Measurements from ENCODE around the gene VTA1. TPM values are rescaled to one million over a fixed set of nuclear protein-coding genes. Genes with fewer than 3 reads are reported as not detected.

VTA1 gene
- total and polyA plus RNA-seq, 7 experiments from 2014 or later = 13.6 to 97.2 (median 37.2) TPM

GRCh38 chr6:142178129-142178528 is 31.1 kb downstream of the VTA1 start:
- intact Hi-C loops (cut with micrococcal nuclease) = no loop called here
- H3K4me3 ChIP-seq (ENCODE audit: low read length) = no peak overlapping the region
- H3K9me3 ChIP-seq (ENCODE audit: control insufficient read depth in 2 of 3, low read length in 3 of 3) = peaks cover 0 to 9% (median 0%) of the 10 kb centered on the region in 3 experiments
- DNase-seq (no peak), ATAC-seq (no peak)
- CTCF ChIA-PET = interaction anchor here (0.8 kb wide), 1 partner anchor 495 kb away, joined by 3 read pairs; no protein-coding TSS in a partner anchor
- Mint-ChIP-seq H3K27me3 (no peaks in the 10 kb centered on the region), H3K9me3 (peaks cover 3 to 24% (median 14%) of the 10 kb centered on the region in 11 donors), H3K36me3 (peaks cover 21 to 83% (median 69%) of the 10 kb centered on the region in 5 donors), H3K4me1 (peaks cover 5 to 23% (median 17%) of the 10 kb centered on the region in 7 donors), H3K27ac (no peak overlapping the region), H3K4me3 (no peak overlapping the region)
- H3K4me1 ChIP-seq (ENCODE audit: control insufficient read depth in 2 of 2, insufficient read depth in 2 of 2, low read length in 2 of 2) = no peaks in the 10 kb centered on the region
- no peak overlapping the region for H3K27ac ChIP-seq (ENCODE audit: low read depth, low read length)
- POLR2A ChIA-PET = interaction anchor here (0.8 kb wide), 1 partner anchor 1601 kb away, joined by 3 read pairs; no protein-coding TSS in a partner anchor
- peaks cover 5 to 46% (median 14%) of the 10 kb centered on the region in 3 experiments for H3K36me3 ChIP-seq (ENCODE audit: control insufficient read depth in 2 of 3, insufficient read depth in 3 of 3, low read length in 3 of 3)
- H3K27me3 ChIP-seq (ENCODE audit: control insufficient read depth in 2 of 2, insufficient read depth in 2 of 2, low read length in 2 of 2) = no peaks in the 10 kb centered on the region

- CTCF ChIA-PET = no interaction called here
- H3K27me3 Mint-ChIP-seq = no peaks in the 10 kb centered on the region
- H3K9me3 Mint-ChIP-seq = peaks cover 3 to 13% (median 10%) of the 10 kb centered on the region in 11 donors
- Histone ChIP-seq H3K4me1 (ENCODE audit: control insufficient read depth in 2 of 2, insufficient read depth in 2 of 2, low read length in 2 of 2) (no peaks in the 10 kb centered on the region), H3K36me3 (ENCODE audit: control insufficient read depth in 2 of 3, insufficient read depth in 3 of 3, low read length in 3 of 3) (peaks cover 0 to 13% (median 10%) of the 10 kb centered on the region in 3 experiments), H3K27me3 (ENCODE audit: control insufficient read depth in 2 of 2, insufficient read depth in 2 of 2, low read length in 2 of 2) (no peaks in the 10 kb centered on the region), H3K4me3 (ENCODE audit: low read length) (no peak overlapping the region), H3K9me3 (ENCODE audit: control insufficient read depth in 2 of 3, low read length in 3 of 3) (peaks cover 0 to 9% (median 0%) of the 10 kb centered on the region in 3 experiments), H3K27ac (ENCODE audit: low read depth, low read length) (no peak overlapping the region)
- intact Hi-C loops (cut with micrococcal nuclease) = loop anchor here in 1 of 2 donors (2.0 kb wide), 1 partner anchor 17 kb away; no protein-coding TSS in a partner anchor
- H3K4me3 Mint-ChIP-seq = no peak overlapping the region
- H3K36me3 Mint-ChIP-seq = peaks cover 13 to 50% (median 32%) of the 10 kb centered on the region in 5 donors
- ATAC-seq = no peak
- POLR2A ChIA-PET = no interaction called here
- H3K27ac Mint-ChIP-seq = peak overlapping the region in 2 of 9 donors; percentile 0 to 15
- no peak for DNase-seq
- H3K4me1 Mint-ChIP-seq = peaks cover 5 to 41% (median 26%) of the 10 kb centered on the region in 7 donors
Measured at GRCh38 chr6:142182004-142182403, 34.9 kb downstream of the VTA1 start.

GRCh38 chr6:142183351-142183750 is 36.3 kb downstream of the VTA1 start:
- DNase-seq (no peak), ATAC-seq (no peak)
- POLR2A ChIA-PET = no interaction called here
- H3K36me3 Mint-ChIP-seq = peaks cover 3 to 36% (median 18%) of the 10 kb centered on the region in 5 donors
- Histone ChIP-seq H3K4me1 (ENCODE audit: control insufficient read depth in 2 of 2, insufficient read depth in 2 of 2, low read length in 2 of 2) (no peaks in the 10 kb centered on the region), H3K36me3 (ENCODE audit: control insufficient read depth in 2 of 3, insufficient read depth in 3 of 3, low read length in 3 of 3) (no peaks in the 10 kb centered on the region), H3K27me3 (ENCODE audit: control insufficient read depth in 2 of 2, insufficient read depth in 2 of 2, low read length in 2 of 2) (no peaks in the 10 kb centered on the region), H3K27ac (ENCODE audit: low read depth, low read length) (no peak overlapping the region), H3K4me3 (ENCODE audit: low read length) (no peak overlapping the region), H3K9me3 (ENCODE audit: control insufficient read depth in 2 of 3, low read length in 3 of 3) (peaks cover 0 to 3% (median 0%) of the 10 kb centered on the region in 3 experiments)
- intact Hi-C loops (cut with micrococcal nuclease) = loop anchor here in 1 of 2 donors (2.0 kb wide), 1 partner anchor 19 kb away; no protein-coding TSS in a partner anchor
- H3K4me1 Mint-ChIP-seq = peaks cover 5 to 47% (median 31%) of the 10 kb centered on the region in 7 donors
- no peaks in the 10 kb centered on the region for H3K27me3 Mint-ChIP-seq
- peaks cover 0 to under 1% (median 0%) of the 10 kb centered on the region in 11 donors for H3K9me3 Mint-ChIP-seq
- H3K27ac Mint-ChIP-seq = no peak overlapping the region
- CTCF ChIA-PET = no interaction called here
- no peak overlapping the region for H3K4me3 Mint-ChIP-seq

- peak overlapping the region in 3 of 9 donors; percentile 3 to 26 (median 13) for H3K27ac Mint-ChIP-seq
- intact Hi-C loops (cut with micrococcal nuclease) = no loop called here
- POLR2A ChIA-PET = no interaction called here
Measured at GRCh38 chr6:142184307-142184706, 37.2 kb downstream of the VTA1 start.

GRCh38 chr6:142185641-142186040 is 38.6 kb downstream of the VTA1 start:
- ATAC-seq (no peak), DNase-seq (no peak)
- H3K9me3 Mint-ChIP-seq = no peaks in the 10 kb centered on the region
- H3K27ac Mint-ChIP-seq = peak overlapping the region in 2 of 9 donors; percentile 0 to 18
- H3K27me3 Mint-ChIP-seq = no peaks in the 10 kb centered on the region
- H3K4me3 ChIP-seq (ENCODE audit: low read length) = no peak overlapping the region
- H3K36me3 ChIP-seq (ENCODE audit: control insufficient read depth in 2 of 3, insufficient read depth in 3 of 3, low read length in 3 of 3) = no peaks in the 10 kb centered on the region
- H3K36me3 Mint-ChIP-seq = peaks cover under 1 to 36% (median 20%) of the 10 kb centered on the region in 5 donors
- CTCF ChIA-PET = interaction anchor here (0.7 kb wide), 1 partner anchor 8 kb away, joined by 3 read pairs; no protein-coding TSS in a partner anchor
- no peaks in the 10 kb centered on the region for H3K27me3 ChIP-seq (ENCODE audit: control insufficient read depth in 2 of 2, insufficient read depth in 2 of 2, low read length in 2 of 2)
- H3K4me1 ChIP-seq (ENCODE audit: control insufficient read depth in 2 of 2, insufficient read depth in 2 of 2, low read length in 2 of 2) = no peaks in the 10 kb centered on the region
- H3K9me3 ChIP-seq (ENCODE audit: control insufficient read depth in 2 of 3, low read length in 3 of 3) = no peaks in the 10 kb centered on the region
- H3K27ac ChIP-seq (ENCODE audit: low read depth, low read length) = no peak overlapping the region
- intact Hi-C loops (cut with micrococcal nuclease) = loop anchor here in 1 of 2 donors (2.0 kb wide), 1 partner anchor 17 kb away; no protein-coding TSS in a partner anchor
- POLR2A ChIA-PET = no interaction called here
- H3K4me1 Mint-ChIP-seq = peaks cover 5 to 50% (median 28%) of the 10 kb centered on the region in 7 donors
- H3K4me3 Mint-ChIP-seq = no peak overlapping the region

More at GRCh38 chr6:142184307-142184706, 37.2 kb downstream of the VTA1 start:
- DNase-seq (no peak), ATAC-seq (no peak)
- CTCF ChIA-PET = no interaction called here
- Mint-ChIP-seq H3K36me3 (peaks cover 3 to 33% (median 19%) of the 10 kb centered on the region in 5 donors), H3K4me1 (peaks cover 5 to 51% (median 31%) of the 10 kb centered on the region in 7 donors), H3K9me3 (no peaks in the 10 kb centered on the region), H3K4me3 (no peak overlapping the region), H3K27me3 (no peaks in the 10 kb centered on the region)
- Histone ChIP-seq H3K9me3 (ENCODE audit: control insufficient read depth in 2 of 3, low read length in 3 of 3) (no peaks in the 10 kb centered on the region), H3K27me3 (ENCODE audit: control insufficient read depth in 2 of 2, insufficient read depth in 2 of 2, low read length in 2 of 2) (no peaks in the 10 kb centered on the region), H3K4me3 (ENCODE audit: low read length) (no peak overlapping the region), H3K4me1 (ENCODE audit: control insufficient read depth in 2 of 2, insufficient read depth in 2 of 2, low read length in 2 of 2) (no peaks in the 10 kb centered on the region), H3K36me3 (ENCODE audit: control insufficient read depth in 2 of 3, insufficient read depth in 3 of 3, low read length in 3 of 3) (no peaks in the 10 kb centered on the region), H3K27ac (ENCODE audit: low read depth, low read length) (no peak overlapping the region)

GRCh38 chr6:142187209-142187608 is 40.1 kb downstream of the VTA1 start:
- ATAC-seq (no peak), DNase-seq (no peak)
- H3K27me3 Mint-ChIP-seq = no peaks in the 10 kb centered on the region
- ChIA-PET CTCF (interaction anchor here (1.0 to 2.0 kb wide), 2 partner anchors 21 to 31 kb away, joined by 3 to 5 read pairs; no protein-coding TSS in a partner anchor), POLR2A (no interaction called here)
- Histone ChIP-seq H3K27me3 (ENCODE audit: control insufficient read depth in 2 of 2, insufficient read depth in 2 of 2, low read length in 2 of 2) (no peaks in the 10 kb centered on the region), H3K27ac (ENCODE audit: low read depth, low read length) (no peak overlapping the region), H3K36me3 (ENCODE audit: control insufficient read depth in 2 of 3, insufficient read depth in 3 of 3, low read length in 3 of 3) (no peaks in the 10 kb centered on the region), H3K9me3 (ENCODE audit: control insufficient read depth in 2 of 3, low read length in 3 of 3) (no peaks in the 10 kb centered on the region), H3K4me1 (ENCODE audit: control insufficient read depth in 2 of 2, insufficient read depth in 2 of 2, low read length in 2 of 2) (no peaks in the 10 kb centered on the region), H3K4me3 (ENCODE audit: low read length) (no peak overlapping the region)
- no peaks in the 10 kb centered on the region for H3K9me3 Mint-ChIP-seq
- H3K27ac Mint-ChIP-seq = peak overlapping the region in 3 of 9 donors; percentile 11 to 28 (median 16)
- H3K4me1 Mint-ChIP-seq = peaks cover 2 to 46% (median 22%) of the 10 kb centered on the region in 7 donors
- intact Hi-C loops (cut with micrococcal nuclease) = loop anchor here in 1 of 2 donors (2.0 kb wide), 1 partner anchor 16 kb away; no protein-coding TSS in a partner anchor
- no peak overlapping the region for H3K4me3 Mint-ChIP-seq
- H3K36me3 Mint-ChIP-seq = peaks cover 0 to 27% (median 17%) of the 10 kb centered on the region in 5 donors
